Prostate gland (tissue), 2 donors: ENCODE results near the gene ANKRD40CL. TPM values are rescaled to one million over a fixed set of nuclear protein-coding genes. Genes with fewer than 3 reads are reported as not detected.

Source experiments
- DNase-seq: peaks from one replicate; pipeline ENCODE4 v3.0.0-alpha.2; 2019; ENCODE audit warnings: low spot score
- H3K27ac ChIP-seq, 2 donors: fragments of 200-600 bp; sonication (generic); 2 replicates each; pipeline ENCODE4 v1.5.1; 2017 to 2019
- H3K27me3 ChIP-seq: fragments of 200-600 bp; sonication (generic); replicated peaks from 2 replicates; pipeline ENCODE4 v1.5.1; 2019; ENCODE audit not compliant: insufficient read depth
- H3K36me3 ChIP-seq, 2 donors: fragments of 200-600 bp; sonication (generic); 1 replicate in 1 of 2; 2 replicates in 1 of 2; pipeline versions ENCODE4 v1.5.1 to v1.8.1; 2017 to 2019
- H3K4me1 ChIP-seq: fragments of 200-600 bp; sonication (generic); replicated peaks from 2 replicates; pipeline ENCODE4 v1.5.1; 2019
- H3K4me3 ChIP-seq, 2 donors: fragments of 200-600 bp; sonication (generic); 2 replicates each; pipeline ENCODE4 v1.5.1; 2017 to 2019
- H3K9me3 ChIP-seq: fragments of 200-600 bp; sonication (generic); 2 replicates; pipeline ENCODE4 v1.5.1; 2017
- POLR2A ChIP-seq: fragments of 450-650 bp; IDR thresholded peaks from one replicate; pipeline ENCODE4 v1.6.1; 2016; ENCODE audit warnings: antibody characterized with exemption, mild to moderate bottlenecking
- POLR2AphosphoS5 ChIP-seq: sonication (generic); formaldehyde crosslinking; IDR thresholded peaks from one replicate; pipeline ENCODE4 v1.6.1; 2017; ENCODE audit warnings: antibody characterized with exemption
- WGBS: methylation state at CpG from one replicate; pipeline ENCODE4 v1.1.5; 2018; 5-methylcytosine and 5-hydroxymethylcytosine counted together
- intact Hi-C: fragments of 100-400 bp; cut with DNase I; formaldehyde crosslinking; loops from one replicate; pipeline ENCODE4 v1.14.2; 2022
- total RNA-seq, 2 donors: library from RNA; depleted of rRNA; stranded (reverse); fragments of >200 nt; gene quantifications; one replicate each; pipeline ENCODE4 v1.1.0, GENCODE V29; 2016
- TF ChIP-seq, protein P1 (sequence below), 4 experiments: fragments of 200-600 bp in 2 of 4; fragments of 450-650 bp in 2 of 4; sonication (generic) in 2 of 4; IDR thresholded peaks; 1 replicate in 3 of 4; 2 replicates in 1 of 4; pipeline ENCODE4 v1.5.1; 2016 to 2019; ENCODE audit warnings: antibody characterized with exemption in 4 of 4, mild to moderate bottlenecking in 2 of 4, moderate library complexity in 2 of 4

The ANKRD40CL gene
- total RNA-seq, 2 donors from 2014 or later, result not detected

GRCh38 chr17:50798424-50799288, 31.3 kb upstream of the ANKRD40CL start:
- intact Hi-C loops, result no loop called here
- no peaks in the 10 kb centered on the region for H3K4me1 ChIP-seq
- H3K27me3 ChIP-seq, result no peaks in the 10 kb centered on the region
- no peaks in the 10 kb centered on the region for H3K9me3 ChIP-seq
- 82% methylated on average over 19 of the region's 19 CpGs for WGBS
- peak; percentile 47 for DNase-seq
- TF ChIP-seq, protein P1, sequence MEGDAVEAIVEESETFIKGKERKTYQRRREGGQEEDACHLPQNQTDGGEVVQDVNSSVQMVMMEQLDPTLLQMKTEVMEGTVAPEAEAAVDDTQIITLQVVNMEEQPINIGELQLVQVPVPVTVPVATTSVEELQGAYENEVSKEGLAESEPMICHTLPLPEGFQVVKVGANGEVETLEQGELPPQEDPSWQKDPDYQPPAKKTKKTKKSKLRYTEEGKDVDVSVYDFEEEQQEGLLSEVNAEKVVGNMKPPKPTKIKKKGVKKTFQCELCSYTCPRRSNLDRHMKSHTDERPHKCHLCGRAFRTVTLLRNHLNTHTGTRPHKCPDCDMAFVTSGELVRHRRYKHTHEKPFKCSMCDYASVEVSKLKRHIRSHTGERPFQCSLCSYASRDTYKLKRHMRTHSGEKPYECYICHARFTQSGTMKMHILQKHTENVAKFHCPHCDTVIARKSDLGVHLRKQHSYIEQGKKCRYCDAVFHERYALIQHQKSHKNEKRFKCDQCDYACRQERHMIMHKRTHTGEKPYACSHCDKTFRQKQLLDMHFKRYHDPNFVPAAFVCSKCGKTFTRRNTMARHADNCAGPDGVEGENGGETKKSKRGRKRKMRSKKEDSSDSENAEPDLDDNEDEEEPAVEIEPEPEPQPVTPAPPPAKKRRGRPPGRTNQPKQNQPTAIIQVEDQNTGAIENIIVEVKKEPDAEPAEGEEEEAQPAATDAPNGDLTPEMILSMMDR (IDR thresholded peaks at IDR 0.05), result no peak
- peak; percentile 25 for TF ChIP-seq POLR2AphosphoS5
- TF ChIP-seq POLR2A, result no peak
- H3K4me3 ChIP-seq, result no peak overlapping the region
- no peak overlapping the region for H3K27ac ChIP-seq
- H3K36me3 ChIP-seq, result no peaks in the 10 kb centered on the region

- no peak for DNase-seq
- intact Hi-C loops, result no loop called here
- Histone ChIP-seq H3K27ac (no peak overlapping the region), H3K27me3 (no peaks in the 10 kb centered on the region), H3K36me3 (no peaks in the 10 kb centered on the region), H3K4me3 (no peak overlapping the region), H3K9me3 (no peaks in the 10 kb centered on the region), H3K4me1 (no peaks in the 10 kb centered on the region)
- 36% methylated on average over 11 of the region's 11 CpGs for WGBS
- no peak for TF ChIP-seq POLR2AphosphoS5
- TF ChIP-seq, protein P1 (IDR thresholded peaks at IDR 0.05), result no peak
- no peak for TF ChIP-seq POLR2A
These were observed 30.0 kb upstream of the ANKRD40CL start for GRCh38 chr17:50797135-50797810.

DNA sequence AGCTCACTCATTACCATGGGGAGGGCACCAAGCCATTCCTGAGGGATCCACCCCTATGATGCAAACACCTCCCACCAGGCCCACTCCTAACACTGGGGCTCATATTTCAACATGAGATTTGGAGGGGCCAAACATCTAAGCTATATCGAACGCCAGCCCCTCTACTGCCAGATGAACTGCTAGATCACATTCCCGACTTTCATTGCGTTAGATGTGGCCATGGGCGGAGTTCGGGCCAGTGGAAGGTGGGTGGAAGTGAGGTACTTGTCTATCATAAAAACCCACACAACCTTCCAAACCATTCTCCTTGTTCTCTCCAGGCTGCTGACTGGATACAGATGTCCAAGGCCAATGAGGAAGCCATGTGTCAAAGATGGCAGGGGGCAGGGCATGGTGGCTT, 27.0 kb upstream of the ANKRD40CL start:
- TF ChIP-seq POLR2AphosphoS5 (no peak), POLR2A (no peak)
- TF ChIP-seq, protein P1 (IDR thresholded peaks at IDR 0.05), result no peak
- H3K36me3 ChIP-seq, result no peaks in the 10 kb centered on the region
- no peaks in the 10 kb centered on the region for H3K9me3 ChIP-seq
- intact Hi-C loops, result no loop called here
- no peak overlapping the region for H3K4me3 ChIP-seq
- WGBS, result 94% methylated on average over 6 of the region's 6 CpGs
- no peaks in the 10 kb centered on the region for H3K27me3 ChIP-seq
- DNase-seq, result no peak
- no peaks in the 10 kb centered on the region for H3K4me1 ChIP-seq
- H3K27ac ChIP-seq, result no peak overlapping the region

DNA sequence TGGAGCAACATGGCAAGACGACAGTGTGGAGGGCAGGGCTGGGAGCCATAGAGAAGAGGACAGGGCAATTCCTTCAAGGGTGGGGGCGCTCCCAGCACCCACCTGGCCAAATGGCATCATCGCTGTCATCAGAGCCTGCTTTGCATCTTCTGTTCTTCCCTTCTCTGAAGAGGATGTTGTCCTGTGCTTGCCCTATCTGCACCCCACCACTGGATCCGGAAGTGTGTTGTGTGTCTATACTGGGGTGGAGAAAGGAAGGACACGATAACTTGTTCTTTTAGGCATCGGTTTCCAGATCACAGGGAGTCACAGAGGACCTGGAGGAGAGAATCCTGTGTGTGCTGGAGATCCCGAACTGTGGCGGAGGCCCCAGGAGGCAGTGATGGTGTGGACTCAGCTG, 25.7 kb upstream of the ANKRD40CL start:
- DNase-seq, result no peak
- Histone ChIP-seq H3K36me3 (no peaks in the 10 kb centered on the region), H3K27ac (no peak overlapping the region), H3K4me3 (no peak overlapping the region), H3K27me3 (no peaks in the 10 kb centered on the region), H3K9me3 (no peaks in the 10 kb centered on the region), H3K4me1 (no peaks in the 10 kb centered on the region)
- no peak for TF ChIP-seq POLR2AphosphoS5
- TF ChIP-seq, protein P1 (IDR thresholded peaks at IDR 0.05), result no peak
- intact Hi-C loops, result no loop called here
- 97% methylated on average over 8 of the region's 8 CpGs for WGBS
